ENCODE results near the gene ASPHD2.

ASPHD2 gene

GRCh38 chr22:26445577-26446275, 16.7 kb downstream of the ASPHD2 start:
- no peak for DNase-seq

DNA sequence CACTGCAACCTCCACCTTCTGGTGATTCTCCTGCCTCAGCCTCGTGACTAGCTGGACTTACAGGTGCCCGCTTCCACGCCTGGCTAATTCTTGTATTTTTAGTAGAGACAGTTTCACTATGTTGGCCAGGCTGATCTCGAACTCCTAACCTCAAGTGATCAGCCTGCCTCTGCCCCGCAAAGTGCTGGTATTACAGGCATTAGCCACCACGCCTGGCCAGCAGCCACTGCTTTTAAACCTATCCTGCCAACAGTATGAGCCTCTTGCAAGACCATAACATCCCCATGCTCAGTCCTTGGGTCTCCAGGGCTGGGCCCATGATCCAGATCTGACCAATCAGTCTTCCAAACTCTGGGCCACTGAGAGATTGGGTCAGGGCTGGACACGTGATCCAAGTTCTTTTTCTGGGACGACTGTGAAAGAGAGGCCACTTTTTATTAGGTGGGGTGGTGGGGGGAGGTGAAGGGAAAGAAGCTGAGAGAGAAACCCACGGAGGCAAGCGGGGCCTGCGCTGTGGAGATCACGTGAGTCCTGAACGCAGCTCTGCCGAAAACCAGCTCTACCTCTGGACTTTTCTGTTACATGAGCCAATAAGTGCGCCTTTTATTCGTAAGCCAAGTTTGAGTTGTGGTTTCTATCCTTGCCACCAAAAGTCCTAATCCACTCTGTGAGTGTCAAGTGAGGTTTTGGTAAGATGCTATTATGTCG, 17.9 kb downstream of the ASPHD2 start:
- no peak for DNase-seq

DNA sequence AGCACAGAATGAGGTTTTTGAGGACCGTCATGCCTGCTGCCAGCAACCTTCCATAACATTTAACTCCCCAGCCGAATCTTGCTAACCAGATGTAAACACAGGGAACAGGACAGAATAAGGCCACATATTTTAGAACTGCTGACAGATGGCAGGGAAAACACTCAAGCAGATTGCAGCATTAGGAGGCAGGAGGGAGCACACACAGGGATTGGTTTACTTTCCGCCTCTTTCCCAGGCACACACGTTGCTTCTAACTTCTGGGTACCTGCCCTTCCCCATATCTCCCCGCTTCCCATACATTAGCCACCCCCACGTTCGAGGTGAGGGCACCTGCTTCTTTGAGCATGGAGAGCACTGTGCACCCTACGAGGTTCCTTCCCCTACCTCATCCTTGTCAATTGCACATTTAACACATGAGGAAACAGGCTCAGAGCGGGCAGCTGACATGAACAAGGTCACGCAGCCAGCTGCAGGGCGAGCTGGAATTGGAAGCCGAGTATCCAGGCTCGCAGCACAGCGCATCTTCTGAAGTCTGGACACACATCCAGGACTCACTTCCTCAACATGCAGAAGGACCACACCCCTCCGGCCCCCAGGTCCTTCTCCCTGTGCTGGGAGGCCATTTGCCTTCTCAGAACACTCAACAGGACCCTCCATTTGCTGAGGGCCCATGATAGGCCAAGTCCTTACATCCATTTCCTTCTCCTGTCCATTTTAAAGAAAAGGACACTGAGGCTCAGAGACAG, 18.7 kb downstream of the ASPHD2 start:
- DNase-seq = peak in 3 of 58 donors; percentile 10 to 62 (median 35)

DNA sequence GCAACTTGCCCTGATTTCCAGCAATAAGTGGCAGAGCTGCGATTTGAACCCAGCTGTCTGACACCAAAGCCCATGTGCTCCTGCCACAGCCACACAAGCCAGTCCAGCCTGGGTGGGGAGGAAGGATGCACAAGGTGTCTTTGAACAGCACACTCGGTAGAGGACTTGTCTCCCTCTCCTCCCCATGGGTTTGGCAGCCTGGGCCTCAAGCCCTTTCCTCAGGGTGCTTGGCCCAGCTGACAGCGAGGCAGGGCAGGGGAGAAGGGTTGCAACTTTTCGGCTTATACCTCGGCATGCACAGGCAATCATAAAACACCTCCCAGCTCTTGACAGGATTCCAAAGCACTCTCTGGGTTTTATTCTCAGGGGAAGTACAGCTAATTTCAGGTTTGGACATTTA, 19.3 kb downstream of the ASPHD2 start:
- no peak for DNase-seq

- no peak for DNase-seq
These were observed 19.9 kb downstream of the ASPHD2 start for GRCh38 chr22:26448941-26449340.

DNA sequence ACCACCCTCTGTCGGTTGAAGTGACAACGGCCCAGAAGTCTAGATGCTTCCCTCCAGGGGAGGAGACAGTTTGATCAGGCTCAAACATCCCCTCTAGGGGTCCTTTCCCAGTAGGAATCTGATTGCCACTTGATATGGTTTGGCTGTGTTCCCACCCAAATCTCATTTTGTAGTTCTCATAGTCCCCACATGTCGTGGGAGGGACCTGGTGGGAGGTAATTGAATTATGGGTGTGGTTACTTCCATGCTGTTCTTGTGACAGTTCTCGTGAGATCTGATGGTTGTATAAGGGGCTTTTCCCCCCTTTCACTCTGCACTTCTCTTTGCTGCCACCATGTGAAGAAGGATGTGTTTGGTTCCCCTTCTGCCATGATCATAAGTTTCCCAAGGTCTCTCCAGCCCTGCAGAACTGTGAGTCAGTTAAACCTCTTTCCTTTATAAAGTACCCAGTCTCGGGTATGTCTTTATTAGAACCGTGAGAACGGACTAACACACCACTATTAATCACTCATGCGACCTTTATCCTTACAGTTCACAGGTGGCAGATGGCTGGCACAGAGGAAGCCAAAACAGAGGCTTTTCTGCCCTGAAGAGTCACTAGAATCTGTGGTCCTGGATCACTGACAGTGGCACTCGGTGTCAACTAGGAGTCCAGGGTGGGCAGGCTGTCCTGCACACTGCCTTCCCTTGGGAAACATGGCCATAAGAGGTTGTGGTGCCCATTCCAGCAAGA, 21.6 kb downstream of the ASPHD2 start:
- no peak for DNase-seq

DNA sequence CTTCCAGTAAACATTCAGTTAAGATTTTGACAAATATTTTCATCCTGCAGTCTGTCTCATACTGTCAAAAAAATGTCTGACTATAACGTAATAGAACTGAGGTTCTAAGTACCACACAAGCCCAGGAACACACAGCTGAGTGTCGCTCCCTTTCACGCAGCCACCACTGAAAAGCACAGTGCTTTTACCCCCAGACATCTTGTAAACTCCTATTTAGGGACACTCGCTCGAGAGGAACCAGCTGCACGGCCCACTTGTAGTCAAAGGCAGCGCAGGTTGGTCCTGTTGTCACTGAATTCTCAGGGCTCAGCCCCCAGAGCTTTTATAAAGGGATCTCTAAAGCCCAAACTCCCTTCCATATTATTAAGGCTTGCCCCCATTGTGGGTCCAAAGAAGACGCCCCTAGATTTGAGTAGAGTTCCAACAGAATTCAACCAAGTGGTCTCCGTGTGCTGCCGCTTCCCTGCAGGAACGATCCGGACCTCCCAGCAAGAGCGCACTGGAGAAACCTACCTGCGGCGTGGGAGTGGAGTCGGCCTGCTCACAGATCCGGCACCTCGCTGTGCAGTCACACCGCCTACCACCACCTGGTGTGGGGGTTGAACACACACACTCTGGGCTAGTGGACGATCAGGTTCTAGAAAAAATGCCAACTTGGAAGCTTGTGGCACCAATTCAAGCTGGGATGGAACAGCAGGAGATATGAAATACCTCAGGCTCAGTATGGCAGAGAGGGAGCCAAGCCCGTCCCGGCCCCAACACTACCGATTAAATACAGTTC, 23.4 kb downstream of the ASPHD2 start:
- peak in 9 of 58 donors; percentile 6 to 59 (median 25) for DNase-seq

DNA sequence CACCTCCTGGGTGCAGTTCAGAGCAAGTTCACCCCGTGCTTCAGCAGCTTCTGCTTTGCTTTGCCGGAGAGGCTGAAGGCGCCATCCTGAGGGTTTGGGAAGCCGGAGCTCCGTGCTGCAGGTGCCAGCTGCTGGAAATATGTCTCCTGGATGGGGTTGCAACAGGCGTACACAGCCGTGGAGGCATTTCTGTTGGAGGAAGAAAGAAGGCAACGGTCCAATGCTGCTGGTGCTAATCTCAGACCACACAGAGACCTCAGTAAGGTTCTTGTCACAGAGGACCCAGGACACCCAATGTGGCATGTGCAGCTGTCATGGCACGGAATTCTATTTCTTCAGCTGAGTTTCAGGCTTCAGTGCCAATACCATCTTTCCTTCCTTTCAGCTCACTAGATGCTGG, 24.2 kb downstream of the ASPHD2 start:
- no peak for DNase-seq

DNA sequence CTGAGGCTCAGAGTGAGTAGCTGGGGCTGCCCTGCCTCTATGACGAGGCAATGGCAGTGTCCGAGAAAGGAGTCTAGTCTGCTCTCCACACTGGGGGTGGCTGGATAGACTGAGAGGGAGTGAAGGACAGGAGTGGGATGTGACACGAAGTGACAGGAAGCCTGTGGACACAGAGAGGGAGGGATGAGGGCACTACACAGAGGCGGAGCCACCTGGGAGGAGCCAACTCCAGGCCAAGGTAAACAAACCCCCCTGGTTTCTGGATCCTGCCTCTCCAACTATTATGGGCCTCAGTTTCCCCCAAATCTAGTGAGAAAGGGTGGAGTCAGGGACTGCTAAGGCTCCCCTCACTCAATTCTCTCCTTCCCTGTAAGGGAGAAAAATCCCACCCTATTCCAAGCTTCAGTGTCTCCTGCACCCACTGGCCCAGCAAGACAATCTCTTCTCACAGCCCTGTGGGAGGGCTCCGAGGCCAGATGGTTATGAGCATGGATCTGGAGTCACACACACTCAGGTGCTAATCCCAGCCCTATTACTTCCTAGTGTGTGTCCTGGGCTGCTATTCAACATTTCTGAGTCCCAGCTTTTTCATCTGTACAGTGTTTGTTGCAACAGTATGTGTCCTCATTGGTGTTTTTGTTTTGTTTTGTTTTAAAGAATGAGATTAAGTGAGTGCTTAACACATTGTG, 24.9 kb downstream of the ASPHD2 start:
- no peak for DNase-seq

- no peak for DNase-seq
These were observed 28.7 kb downstream of the ASPHD2 start for GRCh38 chr22:26457661-26458272.

DNA sequence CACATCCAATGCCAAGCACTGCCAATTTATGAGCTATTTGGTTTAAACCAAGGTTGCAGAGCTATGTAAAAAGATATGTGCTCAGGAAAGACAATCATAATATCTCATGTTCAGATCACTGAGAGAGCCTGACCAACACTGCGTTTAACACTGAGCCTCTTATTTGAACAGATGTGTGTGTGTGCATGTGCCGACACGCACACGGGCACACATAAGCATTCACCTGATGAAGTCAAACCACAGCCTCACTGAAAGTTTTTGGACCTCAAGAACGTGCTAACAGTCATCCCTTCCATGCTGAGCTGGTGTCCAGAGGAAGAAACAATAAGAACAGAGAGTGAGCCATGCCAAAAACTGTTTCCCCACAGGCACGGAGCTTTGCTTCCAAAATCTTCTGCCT, 31.1 kb downstream of the ASPHD2 start:
- DNase-seq = no peak

DNA sequence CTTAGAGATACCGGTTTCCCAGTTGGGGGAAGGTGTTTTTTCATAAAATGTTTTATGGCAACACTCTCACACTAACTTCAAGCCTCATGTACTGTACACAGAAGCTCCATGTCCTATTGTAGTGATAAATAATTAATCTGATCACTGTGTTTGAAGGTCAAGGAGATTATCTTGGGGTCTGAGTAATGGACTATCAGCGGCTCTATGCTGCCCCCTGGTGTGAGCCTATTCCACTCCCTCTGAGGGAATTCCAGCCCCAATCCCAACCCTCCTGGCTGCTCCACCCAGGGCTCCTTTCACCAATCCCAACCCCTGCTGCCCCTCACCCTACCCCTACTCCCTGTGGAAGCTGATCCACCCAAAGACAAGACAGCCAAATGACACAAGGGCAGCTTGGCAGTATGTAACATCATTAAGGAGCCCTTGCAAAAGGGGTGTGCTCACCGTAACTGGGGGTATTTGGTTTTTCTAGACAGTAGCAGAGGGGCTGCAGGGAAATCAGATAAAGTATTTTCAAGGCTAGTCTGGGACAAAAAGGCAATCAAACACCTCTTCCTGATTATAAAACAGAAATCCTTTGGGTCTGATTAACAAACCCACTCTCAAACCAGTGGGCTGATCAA, 32.2 kb downstream of the ASPHD2 start:
- peak in 22 of 58 donors; percentile 8 to 76 (median 24) for DNase-seq

DNA sequence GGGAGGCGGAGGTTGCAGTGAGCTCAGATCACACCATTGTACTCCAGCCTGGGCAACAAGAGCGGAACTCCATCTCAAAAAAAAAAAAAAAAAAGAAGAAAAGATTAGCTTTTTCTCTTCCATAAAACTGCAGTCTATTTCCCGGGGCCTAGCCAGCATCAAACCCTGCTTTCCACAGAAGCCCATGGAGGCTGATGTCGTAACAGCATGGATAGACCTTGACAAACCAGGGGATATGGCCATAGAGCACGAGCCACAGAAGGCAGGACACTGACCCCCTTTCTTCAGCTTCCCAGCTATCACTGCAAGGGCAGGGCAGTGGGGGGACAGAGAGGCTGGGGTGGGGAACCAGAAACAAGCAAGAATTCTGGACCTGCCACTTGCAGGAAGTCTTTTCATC, 33.0 kb downstream of the ASPHD2 start:
- no peak for DNase-seq

DNA sequence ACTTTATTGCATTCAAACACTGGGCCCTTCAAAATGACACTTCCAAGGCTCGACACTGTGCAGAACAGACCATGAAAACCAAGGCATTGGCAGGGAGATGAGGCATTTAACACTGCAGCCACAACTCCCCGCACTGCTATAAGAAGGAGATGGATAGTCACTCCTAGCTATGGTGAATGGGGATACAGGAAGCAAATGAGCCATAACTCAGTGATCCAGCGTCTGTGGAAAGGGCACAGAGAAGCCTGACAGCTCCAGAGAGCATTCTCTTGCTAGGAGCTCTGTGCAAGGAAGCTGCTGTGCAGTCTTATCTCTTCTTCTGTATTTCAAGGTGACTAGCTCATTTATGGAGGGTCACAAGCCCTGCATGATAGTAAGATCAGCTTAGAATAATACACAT, 33.6 kb downstream of the ASPHD2 start:
- DNase-seq = no peak

- DNase-seq = peak in 9 of 58 donors; percentile 12 to 62 (median 29)
These were observed 34.1 kb downstream of the ASPHD2 start for GRCh38 chr22:26463101-26463661.

GRCh38 chr22:26463688-26464087, 34.6 kb downstream of the ASPHD2 start:
- DNase-seq = no peak

- no peak for DNase-seq
These were observed 35.3 kb downstream of the ASPHD2 start for GRCh38 chr22:26464312-26464711.

GRCh38 chr22:26466196-26466595, 37.1 kb downstream of the ASPHD2 start:
- peak in 23 of 58 donors; percentile 9 to 66 (median 34) for DNase-seq

- DNase-seq = no peak
These were observed 41.7 kb downstream of the ASPHD2 start for GRCh38 chr22:26470807-26471206.
